Mucosa of descending colon (tissue), 3 donors: Measurements from ENCODE around the gene NECAB2. TPM values are rescaled to one million over a fixed set of nuclear protein-coding genes. Genes with fewer than 3 reads are reported as not detected.

ENCODE experiments used
- ATAC-seq: fragments of 200-7000 bp; cut with Tn5 transposase; one replicate; pipeline ENCODE4 v1.9.1; 2020; ENCODE audit warnings: mild to moderate bottlenecking, moderate library complexity
- DNase-seq, 3 donors: peaks; one replicate each; pipeline ENCODE4 v3.0.0-alpha.2; 2020
- H3K36me3 ChIP-seq: fragments of 200-600 bp; one replicate; pipeline ENCODE4 v1.8.0; 2021; ENCODE audit warnings: low read depth, mild to moderate bottlenecking
- H3K4me1 ChIP-seq: fragments of 200-600 bp; one replicate; pipeline ENCODE4 v1.8.0; 2021; ENCODE audit warnings: low read depth, mild to moderate bottlenecking
- H3K4me3 ChIP-seq: fragments of 200-600 bp; one replicate; pipeline ENCODE4 v1.8.0; 2021; ENCODE audit warnings: mild to moderate bottlenecking
- H3K9me3 ChIP-seq: fragments of 200-600 bp; one replicate; pipeline ENCODE4 v1.8.0; 2021; ENCODE audit warnings: mild to moderate bottlenecking
- intact Hi-C, 2 donors: fragments of 100-400 bp; cut with DNase I in 1 of 2; cut with micrococcal nuclease in 1 of 2; formaldehyde crosslinking; loops; one replicate each; pipeline versions ENCODE4 v1.11.0 to v1.11.1; 2022; cut with DNase I, micrococcal nuclease
- total RNA-seq, 3 donors: library from RNA; stranded (reverse); fragmentation: NEBNext Ultra II Directional in 2 of 3; extraction: Animal tissue kit (Norgen Biotek cat#: 25700) in 2 of 3; gene quantifications; one replicate each; pipeline versions ENCODE4 v1.2.1 to v1.2.4, GENCODE V29; 2021 to 2023
- TF ChIP-seq, protein P1 (sequence below): fragments of 200-600 bp; IDR thresholded peaks from one replicate; pipeline ENCODE4 v1.8.0; 2022; ENCODE audit warnings: antibody characterized with exemption, mild to moderate bottlenecking
- donor health status: DM: no; HTN: no; CAD: no; lungs with moderate emphysema.
- donor health status: DM: no; HTN: no; CAD: no.
- donor health status: DM: no; HTN: yes; CAD: no.

The NECAB2 gene
- total RNA-seq, 3 donors from 2014 or later: 0.55 to 2.0 (median 0.96) TPM

DNA sequence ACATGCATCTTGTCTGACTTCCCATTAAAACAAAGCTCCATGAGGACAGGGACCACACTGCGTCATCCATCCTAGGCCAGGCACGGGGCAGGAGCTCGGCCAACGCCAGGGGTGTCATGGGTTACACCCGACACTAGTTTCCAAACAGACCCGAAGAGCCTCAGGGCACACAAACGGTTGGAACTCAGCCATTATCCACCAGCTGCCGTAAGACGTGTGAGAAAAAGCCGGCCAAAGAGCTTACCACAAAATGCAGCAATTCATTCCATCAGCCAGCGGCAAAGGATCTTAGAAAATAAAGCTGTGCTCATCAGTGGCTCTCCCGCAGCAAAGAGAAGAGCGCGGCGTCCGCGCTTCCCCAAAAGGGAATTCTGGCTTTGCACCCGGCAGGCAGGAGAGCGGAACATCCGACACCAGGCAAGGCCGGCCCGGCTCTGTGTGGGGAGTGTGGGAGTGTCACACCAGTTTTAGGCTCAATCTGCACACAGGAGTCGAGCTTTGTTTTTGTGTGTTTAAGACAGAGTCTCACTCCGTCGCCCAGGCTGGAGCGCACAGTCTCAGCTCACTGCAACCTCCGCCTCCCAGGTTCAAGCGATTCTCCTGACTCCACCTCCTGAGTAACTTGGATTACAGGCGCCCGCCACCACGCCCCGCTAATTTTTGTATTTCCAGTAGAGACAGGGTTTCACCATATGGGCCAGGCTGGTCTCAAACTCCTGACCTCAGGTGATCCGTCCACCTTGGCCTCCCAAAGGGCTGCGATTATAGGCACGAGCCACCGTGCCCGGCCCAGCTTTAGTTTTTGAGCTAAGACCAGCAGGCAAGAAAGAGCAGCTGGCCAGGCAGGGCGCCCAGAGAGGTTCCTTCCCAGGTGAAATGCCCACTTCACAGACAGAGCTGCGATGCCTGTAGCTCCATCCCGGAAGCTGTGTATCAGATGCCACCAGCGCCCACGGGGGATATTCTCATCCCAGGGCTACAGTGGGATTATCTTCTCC, 73.1 kb downstream of the NECAB2 start:
- intact Hi-C loops: no loop called here

DNA sequence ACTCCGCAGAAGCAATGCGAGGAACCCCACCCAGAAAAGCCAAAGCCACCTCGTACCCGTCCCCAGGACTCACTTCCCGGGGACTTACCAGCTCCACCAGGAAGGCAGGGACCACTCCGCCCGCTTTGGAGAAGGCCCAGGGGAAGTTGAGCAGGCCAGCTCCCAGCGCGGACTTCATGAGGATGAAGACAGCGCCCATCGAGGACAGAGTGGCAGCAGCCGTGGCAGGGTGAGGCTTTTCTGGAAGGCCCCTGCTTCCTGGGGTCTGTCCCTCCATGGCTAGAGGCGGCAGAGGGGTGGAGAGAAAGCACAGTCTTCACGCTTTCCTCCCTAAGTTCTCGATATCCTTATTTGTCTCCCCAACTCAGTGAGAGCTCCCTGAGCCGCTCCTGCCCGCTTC, 73.8 kb downstream of the NECAB2 start:
- H3K4me3 ChIP-seq: no peak overlapping the region
- no peak for ATAC-seq
- TF ChIP-seq, protein P1, sequence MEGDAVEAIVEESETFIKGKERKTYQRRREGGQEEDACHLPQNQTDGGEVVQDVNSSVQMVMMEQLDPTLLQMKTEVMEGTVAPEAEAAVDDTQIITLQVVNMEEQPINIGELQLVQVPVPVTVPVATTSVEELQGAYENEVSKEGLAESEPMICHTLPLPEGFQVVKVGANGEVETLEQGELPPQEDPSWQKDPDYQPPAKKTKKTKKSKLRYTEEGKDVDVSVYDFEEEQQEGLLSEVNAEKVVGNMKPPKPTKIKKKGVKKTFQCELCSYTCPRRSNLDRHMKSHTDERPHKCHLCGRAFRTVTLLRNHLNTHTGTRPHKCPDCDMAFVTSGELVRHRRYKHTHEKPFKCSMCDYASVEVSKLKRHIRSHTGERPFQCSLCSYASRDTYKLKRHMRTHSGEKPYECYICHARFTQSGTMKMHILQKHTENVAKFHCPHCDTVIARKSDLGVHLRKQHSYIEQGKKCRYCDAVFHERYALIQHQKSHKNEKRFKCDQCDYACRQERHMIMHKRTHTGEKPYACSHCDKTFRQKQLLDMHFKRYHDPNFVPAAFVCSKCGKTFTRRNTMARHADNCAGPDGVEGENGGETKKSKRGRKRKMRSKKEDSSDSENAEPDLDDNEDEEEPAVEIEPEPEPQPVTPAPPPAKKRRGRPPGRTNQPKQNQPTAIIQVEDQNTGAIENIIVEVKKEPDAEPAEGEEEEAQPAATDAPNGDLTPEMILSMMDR: no peak
- no peaks in the 10 kb centered on the region for H3K36me3 ChIP-seq
- no peaks in the 10 kb centered on the region for H3K9me3 ChIP-seq
- no peaks in the 10 kb centered on the region for H3K4me1 ChIP-seq
- intact Hi-C loops: no loop called here
- DNase-seq: peak in 1 of 3 donors; percentile 22

More for the DNA sequence above, 73.1 kb downstream of the NECAB2 start:
- TF ChIP-seq, protein P1: no peak
- no peak overlapping the region for H3K4me3 ChIP-seq
- H3K9me3 ChIP-seq: no peaks in the 10 kb centered on the region
- peak in 1 of 3 donors; percentile 21 for DNase-seq
- H3K36me3 ChIP-seq: no peaks in the 10 kb centered on the region
- H3K4me1 ChIP-seq: no peaks in the 10 kb centered on the region
- ATAC-seq: no peak

DNA sequence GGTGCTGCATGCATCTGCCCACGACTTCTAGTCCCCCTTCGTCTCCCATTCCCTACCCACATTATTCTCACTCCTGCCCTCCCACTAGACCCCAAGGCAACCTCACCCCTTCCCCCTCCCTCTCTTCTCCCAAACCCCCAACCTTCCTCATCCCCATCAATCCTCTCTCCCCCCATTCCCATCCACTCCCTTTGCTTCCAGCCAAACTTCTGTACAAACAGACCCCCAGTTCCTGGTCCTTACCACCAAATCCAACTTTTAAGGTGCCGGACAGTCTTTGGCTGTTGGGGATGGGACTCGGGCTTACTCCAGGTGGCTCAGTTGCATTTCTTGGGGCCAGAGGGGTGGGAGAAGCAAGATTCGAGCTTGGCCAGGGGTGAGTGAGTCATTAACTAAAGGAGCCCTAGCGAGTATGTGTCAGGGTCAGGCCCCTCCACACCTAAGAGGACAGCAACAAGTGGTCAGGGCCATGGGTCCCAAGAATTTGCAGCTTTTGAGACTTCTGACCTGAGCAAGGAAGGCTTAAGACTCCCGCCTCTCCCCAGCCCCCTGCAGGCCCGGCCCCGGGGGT, 74.3 kb downstream of the NECAB2 start, which contains the start of gene SLC38A8:
Gene SLC38A8 (minus strand): TSS at position 488 of the 571 bp plus-strand sequence. CDS start 638 bp downstream, outside the sequence.
- no peak within 1 kb of the TSS for H3K4me3 ChIP-seq
- H3K36me3 ChIP-seq: no peaks in the 10 kb centered on the region
- intact Hi-C loops: no loop called here
- H3K4me1 ChIP-seq: no peaks in the 10 kb centered on the region
- DNase-seq (peak in 1 of 3 donors; percentile 2), ATAC-seq (no peak)
- TF ChIP-seq, protein P1: no peak
- no peaks in the 10 kb centered on the region for H3K9me3 ChIP-seq

DNA sequence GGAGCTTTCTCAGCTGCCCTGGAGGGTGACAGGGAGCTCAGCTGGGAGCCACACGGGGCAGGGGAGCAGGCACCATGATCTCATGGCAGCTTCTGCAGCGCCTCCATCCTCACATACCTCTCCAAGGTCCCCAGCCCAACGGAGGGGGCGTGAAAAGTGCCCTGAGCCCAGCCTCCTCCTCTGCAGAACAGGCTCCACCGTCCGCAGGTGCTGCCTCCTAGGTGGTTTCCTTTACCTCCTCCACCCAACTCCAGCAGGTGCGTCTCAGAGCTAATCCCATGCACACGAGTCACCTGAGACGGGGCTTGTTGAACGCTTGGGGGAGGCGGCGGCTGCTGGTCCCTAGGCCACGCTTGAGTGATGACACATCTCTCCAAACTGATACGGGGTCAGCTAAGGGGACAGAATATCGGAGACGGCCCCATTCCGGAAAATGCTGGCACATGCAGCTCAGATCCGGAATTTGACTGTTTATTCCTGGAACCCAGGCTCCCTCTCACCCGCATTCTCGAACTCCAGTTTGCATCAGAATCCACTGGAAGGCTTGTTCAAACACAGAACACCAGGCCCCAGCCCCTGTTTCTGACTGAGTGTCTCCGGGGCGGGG, 74.9 kb downstream of the NECAB2 start:
- Histone ChIP-seq H3K36me3 (no peaks in the 10 kb centered on the region), H3K4me3 (no peak overlapping the region), H3K4me1 (no peaks in the 10 kb centered on the region), H3K9me3 (no peaks in the 10 kb centered on the region)
- DNase-seq (peak in 2 of 3 donors; percentile 12 to 34), ATAC-seq (peak; percentile 45)
- TF ChIP-seq, protein P1: no peak
- intact Hi-C loops: no loop called here

DNA sequence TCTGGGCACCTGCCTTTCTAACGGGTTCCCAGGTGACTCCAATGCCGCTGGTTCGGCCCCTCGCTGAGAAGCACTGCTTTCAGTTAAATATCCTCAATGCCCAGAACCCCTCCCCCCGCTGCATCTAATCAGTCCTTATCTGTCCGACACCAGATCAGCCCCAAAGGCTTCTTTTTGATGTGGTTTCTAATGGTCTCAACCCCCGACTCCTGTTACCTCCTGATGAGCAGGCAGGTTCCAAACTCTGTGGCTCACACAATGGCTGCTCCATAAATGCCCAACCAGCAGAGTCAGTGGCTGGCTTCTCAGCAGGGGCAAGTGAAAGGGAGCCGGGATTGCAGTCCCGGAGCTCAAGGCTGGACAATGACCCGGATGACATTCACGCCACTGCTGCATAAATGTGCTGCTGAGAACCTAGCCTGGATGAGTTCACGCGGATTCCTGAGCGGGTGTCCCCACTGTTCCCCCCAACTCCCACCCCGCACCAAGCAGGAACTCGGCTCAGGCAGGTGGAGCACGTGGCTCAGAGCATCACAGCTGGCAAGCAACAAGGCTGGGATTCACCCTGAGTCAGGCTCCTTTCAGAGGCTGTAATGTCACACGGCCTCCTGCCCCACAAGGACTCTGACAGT, 75.6 kb downstream of the NECAB2 start:
- no peaks in the 10 kb centered on the region for H3K4me1 ChIP-seq
- no peaks in the 10 kb centered on the region for H3K36me3 ChIP-seq
- no peak overlapping the region for H3K4me3 ChIP-seq
- H3K9me3 ChIP-seq: no peaks in the 10 kb centered on the region
- TF ChIP-seq, protein P1: no peak
- peak in 1 of 3 donors; percentile 27 for DNase-seq
- no peak for ATAC-seq
- intact Hi-C loops: no loop called here
